Vagina (tissue), 2 donors: Measurements from ENCODE around the gene EXOC6B. TPM values are rescaled to one million over a fixed set of nuclear protein-coding genes. Genes with fewer than 3 reads are reported as not detected.

Experiments used
- DNase-seq, 2 donors: peaks; one replicate each; pipeline ENCODE4 v3.0.0-alpha.2; 2017; ENCODE audit errors: extremely low spot score in 2 of 2
- H3K27ac ChIP-seq: fragments of 200-600 bp; sonication (generic); one replicate; pipeline ENCODE4 v1.5.1; 2019
- H3K27me3 ChIP-seq: fragments of 200-600 bp; sonication (generic); one replicate; pipeline ENCODE4 v1.5.1; 2019
- H3K36me3 ChIP-seq, 2 donors: fragments of 200-600 bp; sonication (generic); one replicate each; pipeline ENCODE4 v1.5.1; 2017 to 2019
- H3K4me1 ChIP-seq: fragments of 200-600 bp; sonication (generic); one replicate; pipeline ENCODE4 v1.5.1; 2019
- H3K4me3 ChIP-seq, 2 donors: fragments of 200-600 bp; sonication (generic); 1 replicate in 1 of 2; 2 replicates in 1 of 2; pipeline ENCODE4 v1.5.1; 2016 to 2019
- H3K9me3 ChIP-seq: fragments of 200-600 bp; sonication (generic); one replicate; pipeline ENCODE4 v1.5.1; 2019
- POLR2A ChIP-seq, 2 donors: fragments of 450-650 bp; IDR thresholded peaks; one replicate each; pipeline ENCODE4 v1.6.1; 2017; ENCODE audit warnings: antibody characterized with exemption in 2 of 2, mild to moderate bottlenecking in 2 of 2, moderate library complexity in 2 of 2
- POLR2AphosphoS5 ChIP-seq, 2 donors: sonication (generic); formaldehyde crosslinking; IDR thresholded peaks; one replicate each; pipeline ENCODE4 v1.9.0; 2017; ENCODE audit warnings: antibody characterized with exemption in 2 of 2, mild to moderate bottlenecking in 2 of 2, low read depth in 1 of 2; ENCODE audit not compliant: insufficient read depth in 1 of 2
- intact Hi-C: fragments of 100-400 bp; cut with DNase I; formaldehyde crosslinking; loops from one replicate; pipeline ENCODE4 v1.15.1; 2023
- small RNA-seq: library from RNA; depleted of rRNA; stranded (forward); fragments of <200 nt; gene quantifications from one replicate; pipeline ENCODE3, GENCODE V24; 2016
- total RNA-seq: library from RNA; depleted of rRNA; stranded (reverse); fragments of >200 nt; gene quantifications from one replicate; pipeline ENCODE4 v1.2.3, GENCODE V29; 2016
- TF ChIP-seq, protein P1 (sequence below), 3 experiments: fragments of 450-650 bp in 2 of 3; fragments of 200-600 bp in 1 of 3; sonication (generic) in 1 of 3; IDR thresholded peaks; one replicate each; pipeline ENCODE4 v1.5.1; 2017 to 2019; ENCODE audit warnings: antibody characterized with exemption in 3 of 3, mild to moderate bottlenecking in 2 of 3, moderate library complexity in 2 of 3

Gene EXOC6B
- total RNA-seq, 1 donor from 2014 or later: 41.5 TPM

DNA sequence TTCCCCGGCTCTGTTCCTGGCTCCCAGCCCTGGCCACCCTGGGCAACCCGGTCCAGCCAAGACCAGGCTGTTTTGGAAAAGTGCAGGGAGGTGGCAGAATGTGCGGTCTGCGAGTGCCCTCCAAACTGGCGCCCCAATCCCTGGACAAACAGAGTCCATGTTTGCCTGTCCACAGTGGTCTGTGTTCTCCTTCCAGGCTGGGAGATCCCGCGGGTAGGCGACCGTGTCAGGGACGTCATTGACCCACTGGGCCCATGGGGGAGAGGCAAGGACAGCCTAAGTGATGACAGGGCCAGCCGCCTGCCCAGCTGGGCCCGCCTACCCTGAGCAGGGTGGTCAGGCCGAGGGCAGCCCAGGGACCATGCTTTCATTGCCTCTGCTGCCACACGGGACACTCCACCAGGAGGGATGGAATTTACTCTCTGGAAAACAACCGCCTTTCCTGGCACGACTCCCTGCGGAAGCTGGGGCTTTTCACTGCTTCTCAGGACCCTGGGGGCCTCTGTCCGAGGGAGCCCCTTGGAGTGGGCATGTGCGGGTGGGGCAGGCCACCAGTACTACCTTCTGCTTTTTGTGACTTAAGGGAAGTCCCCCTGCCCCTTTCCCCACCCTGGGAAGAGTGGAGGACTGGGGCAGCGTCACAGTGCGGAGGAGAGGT, 698.3 kb downstream of the EXOC6B start:
- no peak overlapping the region for H3K4me3 ChIP-seq

DNA sequence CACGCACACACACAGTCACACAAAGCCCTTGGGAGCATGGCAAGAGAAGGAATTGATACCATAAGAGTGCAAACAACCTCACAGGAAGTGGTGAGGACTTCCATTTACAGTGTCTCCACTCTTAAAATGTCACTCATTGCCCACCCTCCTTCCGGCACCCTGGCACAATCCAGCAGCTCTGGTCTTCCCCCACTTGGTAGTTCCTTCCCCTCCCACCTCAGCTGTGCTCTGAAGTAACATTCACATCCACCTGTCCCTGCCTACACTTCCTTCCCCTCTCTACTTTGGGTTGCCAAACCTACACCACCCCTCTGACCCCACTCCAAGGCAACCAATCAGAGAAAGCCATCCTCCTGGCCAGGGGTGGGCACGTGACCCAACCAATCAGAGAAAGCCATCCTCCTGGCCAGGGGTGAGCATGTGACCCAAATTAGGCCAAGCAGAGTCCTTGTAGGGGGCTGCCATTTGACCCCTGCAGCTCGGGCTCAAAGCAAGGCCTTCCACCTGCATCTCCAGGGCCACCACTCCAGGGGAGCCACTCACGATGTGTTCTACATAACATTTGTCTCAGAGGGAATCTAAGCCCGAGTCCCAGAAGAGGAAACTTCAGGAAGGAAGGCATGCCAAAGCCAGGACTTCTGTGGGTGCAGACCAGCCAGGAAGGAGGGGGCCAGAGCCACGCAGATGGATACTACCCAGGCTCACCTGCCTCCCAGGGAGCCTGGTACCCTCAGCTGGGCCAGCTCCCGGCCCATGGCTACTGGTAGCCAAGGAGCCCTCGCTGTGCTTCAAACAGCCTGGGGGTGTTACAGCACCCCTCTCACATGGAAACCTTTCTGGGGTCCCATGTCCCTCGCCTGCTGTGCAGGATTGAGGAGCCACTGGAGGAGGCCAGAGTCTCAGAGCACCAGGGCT, 699.4 kb downstream of the EXOC6B start:
- intact Hi-C loops: no loop called here
- H3K9me3 ChIP-seq: no peaks in the 10 kb centered on the region
- TF ChIP-seq, protein P1, sequence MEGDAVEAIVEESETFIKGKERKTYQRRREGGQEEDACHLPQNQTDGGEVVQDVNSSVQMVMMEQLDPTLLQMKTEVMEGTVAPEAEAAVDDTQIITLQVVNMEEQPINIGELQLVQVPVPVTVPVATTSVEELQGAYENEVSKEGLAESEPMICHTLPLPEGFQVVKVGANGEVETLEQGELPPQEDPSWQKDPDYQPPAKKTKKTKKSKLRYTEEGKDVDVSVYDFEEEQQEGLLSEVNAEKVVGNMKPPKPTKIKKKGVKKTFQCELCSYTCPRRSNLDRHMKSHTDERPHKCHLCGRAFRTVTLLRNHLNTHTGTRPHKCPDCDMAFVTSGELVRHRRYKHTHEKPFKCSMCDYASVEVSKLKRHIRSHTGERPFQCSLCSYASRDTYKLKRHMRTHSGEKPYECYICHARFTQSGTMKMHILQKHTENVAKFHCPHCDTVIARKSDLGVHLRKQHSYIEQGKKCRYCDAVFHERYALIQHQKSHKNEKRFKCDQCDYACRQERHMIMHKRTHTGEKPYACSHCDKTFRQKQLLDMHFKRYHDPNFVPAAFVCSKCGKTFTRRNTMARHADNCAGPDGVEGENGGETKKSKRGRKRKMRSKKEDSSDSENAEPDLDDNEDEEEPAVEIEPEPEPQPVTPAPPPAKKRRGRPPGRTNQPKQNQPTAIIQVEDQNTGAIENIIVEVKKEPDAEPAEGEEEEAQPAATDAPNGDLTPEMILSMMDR (IDR thresholded peaks at IDR 0.05): no peak
- no peaks in the 10 kb centered on the region for H3K36me3 ChIP-seq
- no peak overlapping the region for H3K27ac ChIP-seq
- H3K4me1 ChIP-seq: no peaks in the 10 kb centered on the region
- no peak overlapping the region for H3K4me3 ChIP-seq
- DNase-seq: no peak
- no peaks in the 10 kb centered on the region for H3K27me3 ChIP-seq

More for the DNA sequence above, 698.3 kb downstream of the EXOC6B start:
- H3K4me1 ChIP-seq: no peaks in the 10 kb centered on the region
- no peaks in the 10 kb centered on the region for H3K9me3 ChIP-seq
- no peak overlapping the region for H3K27ac ChIP-seq
- TF ChIP-seq POLR2A (IDR thresholded peaks at IDR 0.05) (no peak), POLR2AphosphoS5 (IDR thresholded peaks at IDR 0.05; ENCODE audit: insufficient read depth in 1 of 2, low read depth in 1 of 2) (no peak)
- TF ChIP-seq, protein P1 (IDR thresholded peaks at IDR 0.05): no peak
- H3K27me3 ChIP-seq: no peaks in the 10 kb centered on the region
- no peak for DNase-seq
- intact Hi-C loops: no loop called here
- no peaks in the 10 kb centered on the region for H3K36me3 ChIP-seq

Small RNA genes lying within 50 kb of the gene (small RNA-seq; reads per million reads assigned to genes)
- gene RF00592 (not detected), gene RNU2-39P (not detected)

Other genes starting within 250 kb of the EXOC6B start
- 45.7 TPM for gene SPR, start 61.4 kb upstream of the EXOC6B start, total RNA-seq
- not detected for gene EMX1, start 91.5 kb upstream of the EXOC6B start, total RNA-seq
- gene SFXN5, start 245.7 kb upstream of the EXOC6B start, total RNA-seq: 9.8 TPM